Rectal smooth muscle tissue (tissue), 1 donor: ENCODE results near the gene FIGLA.

Experiments
- H3K27ac ChIP-seq: one replicate; pipeline ENCODE4 v1.7.0; 2013; ENCODE audit warnings: low read depth, low read length, inconsistent platforms
- H3K27me3 ChIP-seq: one replicate; pipeline ENCODE4 v1.7.0; 2013; ENCODE audit warnings: low read length; ENCODE audit not compliant: control insufficient read depth, insufficient read depth
- H3K36me3 ChIP-seq: one replicate; pipeline ENCODE4 v1.7.0; 2013; ENCODE audit warnings: low read length; ENCODE audit not compliant: control insufficient read depth, insufficient read depth
- H3K4me1 ChIP-seq: one replicate; pipeline ENCODE4 v1.7.0; 2013; ENCODE audit warnings: low read length; ENCODE audit not compliant: control insufficient read depth, insufficient read depth
- H3K4me3 ChIP-seq: one replicate; pipeline ENCODE4 v1.7.0; 2013; ENCODE audit warnings: low read length
- H3K9ac ChIP-seq: one replicate; pipeline ENCODE4 v1.7.0; 2013; ENCODE audit warnings: low read length

The FIGLA gene

DNA sequence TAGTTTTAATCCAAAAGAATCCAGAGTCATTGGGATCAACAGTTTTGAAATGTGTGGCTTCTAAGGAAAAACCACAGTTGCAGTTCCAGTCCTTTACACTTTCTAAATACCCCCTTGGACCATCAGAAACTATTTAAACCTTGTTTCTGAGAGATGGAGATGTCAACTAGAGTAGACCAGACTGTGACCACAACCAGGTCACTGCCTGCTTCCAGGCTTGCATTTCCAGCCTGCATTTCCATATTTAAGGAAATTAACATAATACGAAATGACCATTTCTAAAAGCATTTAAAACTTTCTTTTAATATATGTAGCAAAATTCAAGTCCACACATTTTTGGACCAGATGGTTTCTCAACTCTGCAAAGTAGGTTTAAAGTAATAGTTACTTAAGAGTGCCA is 60.8 kb downstream of the FIGLA start:
- Histone ChIP-seq H3K36me3 (no peaks in the 10 kb centered on the region), H3K27me3 (no peaks in the 10 kb centered on the region), H3K4me3 (no peak overlapping the region), H3K9ac (no peak overlapping the region), H3K4me1 (no peaks in the 10 kb centered on the region), H3K27ac (no peak overlapping the region)

DNA sequence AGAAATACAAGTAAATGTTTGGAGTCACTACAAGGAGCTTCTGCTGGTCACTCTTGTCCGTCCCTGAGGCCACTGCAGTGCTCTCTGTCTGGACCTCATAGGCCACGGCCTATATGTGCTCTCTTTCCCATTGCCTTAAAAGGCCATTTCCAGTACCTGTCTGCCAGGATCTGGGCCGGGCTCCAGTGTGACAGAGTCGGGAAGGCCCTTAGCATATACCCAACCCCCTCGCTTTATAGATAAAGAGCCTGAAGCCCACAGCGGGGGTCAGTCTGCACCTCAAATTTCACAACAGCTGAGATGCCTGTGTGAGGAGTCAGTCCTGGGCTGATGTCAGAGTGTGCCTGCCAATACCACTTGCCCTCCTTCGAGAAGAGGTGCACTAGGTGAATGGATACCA is 62.3 kb downstream of the FIGLA start:
- no peak overlapping the region for H3K4me3 ChIP-seq
- no peak overlapping the region for H3K27ac ChIP-seq
- H3K27me3 ChIP-seq, result no peaks in the 10 kb centered on the region
- H3K4me1 ChIP-seq, result no peaks in the 10 kb centered on the region
- H3K36me3 ChIP-seq, result no peaks in the 10 kb centered on the region
- H3K9ac ChIP-seq, result no peak overlapping the region
